ENCODE data around the gene S100A6. TPM values are rescaled to one million over a fixed set of nuclear protein-coding genes. Genes with fewer than 3 reads are reported as not detected.

Gene S100A6
- total RNA-seq, 1 experiment from 2014 or later = 19.2 TPM

DNA sequence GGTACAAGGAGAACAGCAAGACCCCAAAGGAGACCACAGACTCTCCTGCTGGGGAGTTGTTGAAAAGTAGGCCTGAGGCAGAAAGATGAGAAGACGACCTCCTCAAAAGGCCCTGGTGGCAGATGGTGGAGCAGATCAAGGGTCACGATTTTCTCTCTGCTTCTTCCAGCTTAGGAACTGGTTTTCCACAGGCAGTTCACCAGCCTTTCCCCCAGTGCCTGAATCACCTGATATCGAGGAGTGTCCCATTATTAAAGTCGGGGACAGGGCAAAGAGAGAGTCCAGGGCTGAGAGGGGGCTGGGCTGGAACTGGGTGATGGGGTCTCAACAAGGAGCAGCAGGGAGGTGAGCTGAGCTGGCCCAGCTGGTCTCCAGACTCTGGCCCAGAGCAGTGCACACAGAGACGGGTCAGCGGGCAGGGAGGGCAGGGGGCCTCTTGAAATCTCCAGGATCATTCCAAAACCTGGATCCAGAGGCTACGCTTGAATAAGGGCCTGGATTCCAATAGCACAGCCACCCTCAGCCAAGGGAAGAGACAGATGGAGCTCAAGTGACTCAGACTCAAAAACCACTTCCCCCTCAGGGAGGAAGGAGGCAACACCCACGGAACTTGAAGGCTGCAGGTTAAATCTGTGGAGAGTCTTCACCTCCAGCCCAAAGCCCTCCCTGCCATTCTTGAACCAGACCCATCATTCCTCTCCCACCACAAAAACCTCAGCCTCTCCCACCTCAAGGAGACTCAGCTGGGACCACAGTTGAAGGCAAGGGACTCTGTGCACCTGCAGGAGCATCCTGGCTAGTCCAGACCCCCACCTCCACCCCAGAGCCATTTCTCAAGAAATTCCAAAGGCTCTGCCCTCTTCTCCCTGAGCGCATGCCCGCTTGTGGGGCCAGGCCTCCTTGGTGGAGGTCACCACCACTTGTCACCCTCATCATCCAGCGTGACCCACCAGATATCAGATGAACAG is 4.9 kb upstream of the S100A6 start, which contains the start of gene S100A5:
Gene S100A5, minus strand, starts transcription at position 541 of the 968 bp plus-strand sequence. CDS start 743 bp downstream, outside the sequence.
- TF ChIP-seq CREM (CRISPR knock-in tag; IDR thresholded peaks at IDR 0.05) = no peak
- no peak for TF ChIP-seq IRF1 (CRISPR knock-in tag; IDR thresholded peaks at IDR 0.05)
- TF ChIP-seq KAT7 (CRISPR knock-in tag; IDR thresholded peaks at IDR 0.05; ENCODE audit: borderline replicate concordance) = no peak
- TF ChIP-seq ZNF423 (CRISPR knock-in tag; IDR thresholded peaks at IDR 0.05) = no peak
- TF ChIP-seq, protein P1, sequence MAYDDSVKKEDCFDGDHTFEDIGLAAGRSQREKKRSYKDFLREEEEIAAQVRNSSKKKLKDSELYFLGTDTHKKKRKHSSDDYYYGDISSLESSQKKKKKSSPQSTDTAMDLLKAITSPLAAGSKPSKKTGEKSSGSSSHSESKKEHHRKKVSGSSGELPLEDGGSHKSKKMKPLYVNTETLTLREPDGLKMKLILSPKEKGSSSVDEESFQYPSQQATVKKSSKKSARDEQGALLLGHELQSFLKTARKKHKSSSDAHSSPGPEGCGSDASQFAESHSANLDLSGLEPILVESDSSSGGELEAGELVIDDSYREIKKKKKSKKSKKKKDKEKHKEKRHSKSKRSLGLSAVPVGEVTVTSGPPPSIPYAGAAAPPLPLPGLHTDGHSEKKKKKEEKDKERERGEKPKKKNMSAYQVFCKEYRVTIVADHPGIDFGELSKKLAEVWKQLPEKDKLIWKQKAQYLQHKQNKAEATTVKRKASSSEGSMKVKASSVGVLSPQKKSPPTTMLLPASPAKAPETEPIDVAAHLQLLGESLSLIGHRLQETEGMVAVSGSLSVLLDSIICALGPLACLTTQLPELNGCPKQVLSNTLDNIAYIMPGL (CRISPR knock-in tag; IDR thresholded peaks at IDR 0.05) = no peak
- no peak for TF ChIP-seq E2F4 (CRISPR knock-in tag; IDR thresholded peaks at IDR 0.05; ENCODE audit: borderline replicate concordance, low read depth)
- no peak for TF ChIP-seq ZNF263 (CRISPR knock-in tag; IDR thresholded peaks at IDR 0.05; ENCODE audit: low read depth)
- TF ChIP-seq GRHL2 (CRISPR knock-in tag; IDR thresholded peaks at IDR 0.05; ENCODE audit: insufficient replicate concordance, severe bottlenecking) = no peak
- TF ChIP-seq, protein P2, sequence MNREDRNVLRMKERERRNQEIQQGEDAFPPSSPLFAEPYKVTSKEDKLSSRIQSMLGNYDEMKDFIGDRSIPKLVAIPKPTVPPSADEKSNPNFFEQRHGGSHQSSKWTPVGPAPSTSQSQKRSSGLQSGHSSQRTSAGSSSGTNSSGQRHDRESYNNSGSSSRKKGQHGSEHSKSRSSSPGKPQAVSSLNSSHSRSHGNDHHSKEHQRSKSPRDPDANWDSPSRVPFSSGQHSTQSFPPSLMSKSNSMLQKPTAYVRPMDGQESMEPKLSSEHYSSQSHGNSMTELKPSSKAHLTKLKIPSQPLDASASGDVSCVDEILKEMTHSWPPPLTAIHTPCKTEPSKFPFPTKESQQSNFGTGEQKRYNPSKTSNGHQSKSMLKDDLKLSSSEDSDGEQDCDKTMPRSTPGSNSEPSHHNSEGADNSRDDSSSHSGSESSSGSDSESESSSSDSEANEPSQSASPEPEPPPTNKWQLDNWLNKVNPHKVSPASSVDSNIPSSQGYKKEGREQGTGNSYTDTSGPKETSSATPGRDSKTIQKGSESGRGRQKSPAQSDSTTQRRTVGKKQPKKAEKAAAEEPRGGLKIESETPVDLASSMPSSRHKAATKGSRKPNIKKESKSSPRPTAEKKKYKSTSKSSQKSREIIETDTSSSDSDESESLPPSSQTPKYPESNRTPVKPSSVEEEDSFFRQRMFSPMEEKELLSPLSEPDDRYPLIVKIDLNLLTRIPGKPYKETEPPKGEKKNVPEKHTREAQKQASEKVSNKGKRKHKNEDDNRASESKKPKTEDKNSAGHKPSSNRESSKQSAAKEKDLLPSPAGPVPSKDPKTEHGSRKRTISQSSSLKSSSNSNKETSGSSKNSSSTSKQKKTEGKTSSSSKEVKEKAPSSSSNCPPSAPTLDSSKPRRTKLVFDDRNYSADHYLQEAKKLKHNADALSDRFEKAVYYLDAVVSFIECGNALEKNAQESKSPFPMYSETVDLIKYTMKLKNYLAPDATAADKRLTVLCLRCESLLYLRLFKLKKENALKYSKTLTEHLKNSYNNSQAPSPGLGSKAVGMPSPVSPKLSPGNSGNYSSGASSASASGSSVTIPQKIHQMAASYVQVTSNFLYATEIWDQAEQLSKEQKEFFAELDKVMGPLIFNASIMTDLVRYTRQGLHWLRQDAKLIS (CRISPR knock-in tag; IDR thresholded peaks at IDR 0.05; ENCODE audit: borderline replicate concordance) = no peak
- TF ChIP-seq FOXJ3 (CRISPR knock-in tag; IDR thresholded peaks at IDR 0.05; ENCODE audit: borderline replicate concordance) = no peak
- TF ChIP-seq, protein P3, sequence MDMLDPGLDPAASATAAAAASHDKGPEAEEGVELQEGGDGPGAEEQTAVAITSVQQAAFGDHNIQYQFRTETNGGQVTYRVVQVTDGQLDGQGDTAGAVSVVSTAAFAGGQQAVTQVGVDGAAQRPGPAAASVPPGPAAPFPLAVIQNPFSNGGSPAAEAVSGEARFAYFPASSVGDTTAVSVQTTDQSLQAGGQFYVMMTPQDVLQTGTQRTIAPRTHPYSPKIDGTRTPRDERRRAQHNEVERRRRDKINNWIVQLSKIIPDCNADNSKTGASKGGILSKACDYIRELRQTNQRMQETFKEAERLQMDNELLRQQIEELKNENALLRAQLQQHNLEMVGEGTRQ (CRISPR knock-in tag; IDR thresholded peaks at IDR 0.05) = no peak
- TF ChIP-seq, protein P4, sequence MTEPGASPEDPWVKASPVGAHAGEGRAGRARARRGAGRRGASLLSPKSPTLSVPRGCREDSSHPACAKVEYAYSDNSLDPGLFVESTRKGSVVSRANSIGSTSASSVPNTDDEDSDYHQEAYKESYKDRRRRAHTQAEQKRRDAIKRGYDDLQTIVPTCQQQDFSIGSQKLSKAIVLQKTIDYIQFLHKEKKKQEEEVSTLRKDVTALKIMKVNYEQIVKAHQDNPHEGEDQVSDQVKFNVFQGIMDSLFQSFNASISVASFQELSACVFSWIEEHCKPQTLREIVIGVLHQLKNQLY (CRISPR knock-in tag; IDR thresholded peaks at IDR 0.05) = no peak
- TF ChIP-seq TEAD4 (CRISPR knock-in tag; IDR thresholded peaks at IDR 0.05) = no peak
- ATAC-seq (no peak), DNase-seq (ENCODE audit: low spot score) (no peak)
- Mint-ChIP-seq H3K9me3 (no peaks in the 10 kb centered on the region), H3K4me1 (peaks cover 41% of the 10 kb centered on the region), H3K27me3 (ENCODE audit: low read depth) (peaks cover 26% of the 10 kb centered on the region), H3K4me3 (no peak within 1 kb of the TSS), H3K27ac (no peak within 1 kb of the TSS; the same call in 1 of the 2 replicates), H3K36me3 (no peaks in the 10 kb centered on the region; the same call in 1 of the 2 replicates)
- CTCF ChIA-PET = interaction anchor here (0.8 to 10.8 kb wide), 4 partner anchors 7 to 87 kb away, joined by 3 to 188 read pairs (median 4); partner anchors contain the start of genes S100A1, S100A13 and S100A3
- POLR2A ChIA-PET = no interaction called here
